ENCODE data around the gene LIN7A.

The LIN7A gene, protein sequence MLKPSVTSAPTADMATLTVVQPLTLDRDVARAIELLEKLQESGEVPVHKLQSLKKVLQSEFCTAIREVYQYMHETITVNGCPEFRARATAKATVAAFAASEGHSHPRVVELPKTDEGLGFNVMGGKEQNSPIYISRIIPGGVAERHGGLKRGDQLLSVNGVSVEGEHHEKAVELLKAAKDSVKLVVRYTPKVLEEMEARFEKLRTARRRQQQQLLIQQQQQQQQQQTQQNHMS

DNA sequence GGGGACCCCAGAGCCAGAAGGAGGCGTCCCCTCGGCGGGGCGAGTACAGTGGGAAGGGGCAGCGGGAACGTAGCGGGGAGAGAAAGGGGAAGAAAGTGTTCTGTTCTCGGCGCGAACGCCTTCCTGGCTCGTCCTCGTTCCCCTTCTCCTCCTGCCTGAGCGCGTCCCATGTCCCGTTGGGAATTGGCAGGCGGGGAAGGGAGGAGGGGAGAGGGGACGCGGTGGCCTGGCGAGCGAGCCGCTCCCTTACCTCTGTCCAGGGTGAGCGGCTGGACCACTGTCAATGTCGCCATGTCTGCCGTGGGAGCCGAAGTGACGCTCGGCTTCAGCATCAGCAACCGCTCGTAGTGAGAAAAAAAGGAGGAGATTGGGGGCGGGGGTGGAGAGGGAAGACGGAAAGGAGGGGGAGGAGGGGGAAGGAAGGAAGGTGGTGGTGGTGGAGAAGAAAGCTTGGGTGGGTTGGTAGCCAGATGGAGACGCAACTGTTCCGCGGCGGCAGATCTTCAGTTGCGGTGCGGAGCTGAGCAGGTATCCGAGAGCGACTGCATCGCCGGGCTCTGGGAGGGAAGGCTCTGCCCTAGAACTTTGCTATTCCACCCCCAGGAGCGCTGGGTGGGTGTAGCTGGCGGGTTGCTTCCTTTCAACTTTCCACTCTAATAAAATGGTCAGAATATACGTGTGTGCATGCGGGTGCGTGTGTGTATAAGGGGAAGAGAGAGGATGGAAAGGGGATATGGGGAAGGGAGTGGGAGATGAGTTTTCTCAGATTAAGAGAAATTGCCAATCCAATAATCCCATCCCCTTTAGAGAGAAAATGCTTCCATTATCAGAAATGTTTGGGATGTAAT is at the start of gene LIN7A:
TSS of gene LIN7A (minus strand) at position 544 of the 848 bp plus-strand sequence. CDS start at position 332, 212 bp downstream.
- peak; percentile 45 for DNase-seq

DNA sequence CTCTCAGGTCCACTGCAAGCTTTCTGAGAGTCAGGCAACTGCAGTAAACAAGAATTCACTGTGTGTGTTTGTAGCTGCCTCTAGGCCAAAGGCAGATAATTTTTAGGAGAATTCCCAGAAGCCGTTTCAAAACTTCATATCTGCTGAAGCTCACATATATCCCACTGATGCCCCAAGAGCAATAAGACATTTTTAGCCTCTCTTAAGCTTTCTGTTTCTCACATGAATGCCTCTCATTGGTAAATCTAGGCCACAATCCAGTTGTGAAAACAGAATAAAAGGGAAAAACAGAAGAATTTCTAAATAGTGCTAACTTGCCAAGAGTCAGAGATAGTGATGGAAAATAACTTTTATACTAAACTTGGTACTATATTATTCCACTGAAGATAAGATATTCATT is 48.5 kb upstream of the LIN7A start:
- DNase-seq: no peak

DNA sequence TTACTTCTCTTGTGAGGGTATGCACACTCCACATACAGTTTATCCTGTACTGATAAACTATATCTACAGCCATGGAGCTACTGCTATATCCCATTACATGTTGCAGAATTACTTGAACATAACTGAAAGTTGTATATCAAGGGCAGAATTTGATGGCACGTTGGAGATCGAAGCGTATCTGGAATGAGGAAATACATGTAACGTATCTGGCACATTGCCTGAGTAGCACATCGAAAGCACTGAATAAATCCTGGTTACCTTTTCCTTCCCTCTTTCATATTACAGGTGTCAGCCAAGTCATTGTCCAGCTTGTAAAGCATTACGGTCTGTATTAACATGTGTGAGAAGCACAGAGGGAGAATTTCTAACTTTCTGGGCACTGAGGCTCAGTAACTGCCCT is 42.1 kb upstream of the LIN7A start:
- DNase-seq: no peak

DNA sequence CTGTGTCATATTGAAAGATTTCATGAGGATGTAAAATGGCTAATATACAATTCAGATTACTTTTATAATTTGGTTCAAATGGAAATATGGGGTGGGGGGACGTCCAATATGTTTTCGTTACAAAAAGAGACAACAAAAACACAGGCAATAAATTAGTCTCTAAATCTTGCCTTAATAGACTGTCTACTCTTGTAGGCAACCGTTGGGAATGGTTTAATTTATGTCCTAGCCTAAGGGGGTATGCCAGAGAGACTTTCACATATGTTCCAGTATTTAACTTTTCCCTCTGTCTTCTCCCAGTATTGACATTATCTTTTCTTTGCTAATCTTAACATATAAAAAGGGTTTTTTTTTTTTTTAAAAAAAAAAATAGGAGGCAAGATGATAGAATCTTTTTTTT is 41.5 kb upstream of the LIN7A start:
- no peak for DNase-seq

DNA sequence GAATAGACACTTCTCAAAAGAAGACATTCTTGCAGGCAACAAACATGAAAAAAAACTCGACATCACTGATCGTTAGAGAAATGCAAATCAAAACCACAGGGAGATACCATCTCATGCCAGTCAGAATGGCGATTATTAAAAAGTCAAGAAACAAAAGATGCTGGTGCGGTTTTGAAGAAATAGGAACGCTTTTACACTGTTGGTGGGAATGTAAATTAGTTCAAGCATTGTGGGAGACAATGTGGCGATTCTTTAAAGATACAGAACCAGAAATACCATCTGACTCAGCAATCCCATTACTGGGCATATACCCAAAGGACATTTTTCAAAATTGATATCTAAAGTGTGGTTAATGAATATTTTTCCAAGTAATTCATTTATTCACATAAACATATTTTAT is 39.6 kb upstream of the LIN7A start:
- DNase-seq: no peak

DNA sequence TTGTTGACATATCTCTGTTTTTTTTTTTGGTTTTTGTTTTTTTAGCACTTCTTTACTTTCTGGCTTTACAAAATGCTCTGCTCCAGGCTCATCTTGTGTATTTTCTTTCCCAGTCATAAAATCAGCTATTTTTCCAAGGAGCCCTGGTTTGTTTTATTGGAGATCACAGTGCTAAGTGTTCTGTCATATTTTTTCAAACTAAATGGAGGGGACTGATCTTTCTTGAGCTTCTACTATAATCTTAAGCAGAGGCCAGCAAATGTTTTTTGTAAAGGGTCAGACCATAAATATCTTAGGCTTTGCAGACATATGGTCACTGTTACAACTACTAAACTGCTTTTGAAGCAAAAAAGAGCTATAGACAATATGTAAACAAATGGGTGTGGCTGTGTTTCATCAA is 30.6 kb upstream of the LIN7A start:
- DNase-seq: no peak

DNA sequence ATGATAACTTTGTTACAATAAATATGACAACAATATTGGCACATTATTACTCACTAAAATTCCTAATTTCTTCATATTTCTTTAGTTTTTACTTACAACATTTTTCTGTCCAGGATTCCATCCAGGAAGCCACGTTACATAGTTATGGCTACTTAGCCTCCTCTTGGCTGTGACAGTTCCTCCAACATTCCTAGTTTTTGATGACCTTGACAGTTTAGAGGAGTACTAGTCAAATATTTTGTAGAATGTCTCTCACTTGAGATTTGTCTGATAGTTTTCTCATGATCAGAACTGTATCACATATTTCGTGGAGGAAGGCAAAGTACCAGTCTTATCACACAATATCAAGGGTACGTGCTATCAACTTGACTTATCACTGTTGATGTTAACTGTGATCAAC is 29.8 kb upstream of the LIN7A start:
- DNase-seq: no peak

DNA sequence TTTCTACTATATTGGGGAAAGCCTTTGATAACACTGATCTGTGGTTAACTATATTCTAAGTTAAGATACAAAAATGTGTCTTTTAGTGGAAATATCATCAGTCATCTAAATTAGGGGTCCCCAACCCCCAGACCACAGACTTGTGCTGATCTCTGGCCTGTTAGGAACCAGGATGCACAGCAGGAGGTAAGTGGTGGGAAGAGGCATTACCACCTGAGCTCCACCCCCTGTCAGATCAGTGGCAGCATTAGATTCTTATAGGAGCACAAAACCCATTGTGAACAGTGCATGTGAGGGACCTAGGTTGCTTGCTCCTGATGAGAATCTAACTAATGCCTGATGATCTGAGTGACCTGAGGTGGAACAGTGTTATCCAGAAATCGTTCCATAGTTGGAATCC is 28.3 kb upstream of the LIN7A start:
- no peak for DNase-seq

DNA sequence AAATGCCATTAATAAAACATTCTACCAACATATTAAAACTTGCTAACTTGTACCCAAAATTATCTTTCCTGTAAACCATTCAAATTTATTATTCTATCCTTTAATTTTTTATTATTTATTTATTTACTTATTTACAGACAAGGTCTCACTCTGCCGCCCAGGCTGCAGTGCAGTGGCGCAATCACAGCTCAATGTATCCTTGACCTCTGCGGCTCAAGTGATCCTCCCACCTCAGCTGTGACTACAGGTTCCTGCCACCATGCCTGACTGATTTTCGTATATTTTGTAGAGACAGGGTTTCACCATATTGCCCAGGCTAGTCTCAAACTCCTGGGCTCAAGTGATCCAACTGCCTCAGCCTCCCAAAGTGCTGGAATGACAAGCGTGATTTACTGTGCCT is 20.4 kb upstream of the LIN7A start:
- DNase-seq: no peak

DNA sequence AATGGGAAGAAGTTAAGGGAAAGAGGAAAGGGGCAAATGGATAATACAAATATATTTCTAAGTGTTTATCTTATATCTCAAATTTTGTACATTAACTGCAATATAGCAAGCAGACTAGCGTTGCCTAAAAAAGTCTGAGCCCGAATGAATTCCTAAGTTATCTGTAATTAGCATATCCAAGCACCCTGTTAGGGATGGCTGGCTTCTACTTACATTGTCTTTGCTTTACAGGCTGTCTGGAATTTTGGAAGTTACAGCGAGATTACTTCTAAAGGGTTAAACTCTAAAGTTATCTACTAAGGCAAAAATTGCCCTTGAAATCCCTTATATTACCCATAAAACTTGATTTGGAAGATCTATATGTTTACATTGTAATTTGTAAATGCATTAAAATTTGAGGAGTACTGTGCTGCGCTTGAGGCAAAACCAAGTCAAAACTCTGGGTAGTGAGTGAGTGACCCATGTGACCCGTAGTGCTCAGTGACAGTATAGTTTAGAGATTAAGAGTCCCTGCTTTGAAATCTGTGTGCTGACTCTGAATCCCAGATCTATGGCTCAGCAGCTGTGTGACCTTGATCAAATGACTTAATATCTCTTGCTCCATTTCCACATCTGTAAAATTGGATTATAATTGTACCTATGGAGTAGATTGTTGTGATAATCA is 17.3 kb upstream of the LIN7A start:
- DNase-seq: no peak

DNA sequence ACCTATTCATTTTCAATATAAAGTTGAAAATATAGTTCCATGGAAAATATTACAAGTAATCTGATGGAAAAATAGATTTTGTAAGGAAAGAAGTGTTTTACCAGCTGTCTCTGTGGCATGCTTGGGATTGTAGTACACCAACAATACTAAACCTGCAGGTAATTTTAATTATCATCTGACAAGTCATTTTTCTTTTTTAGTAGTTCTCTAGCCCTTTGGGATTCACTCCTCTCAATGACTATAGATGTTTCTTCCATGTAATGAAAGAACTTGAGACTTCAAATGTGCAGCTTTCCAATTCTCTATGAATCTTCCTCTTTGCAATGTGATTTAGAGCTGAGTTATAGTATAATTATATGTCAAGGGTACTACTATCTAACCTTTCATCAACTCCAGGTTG is 14.7 kb upstream of the LIN7A start:
- no peak for DNase-seq

DNA sequence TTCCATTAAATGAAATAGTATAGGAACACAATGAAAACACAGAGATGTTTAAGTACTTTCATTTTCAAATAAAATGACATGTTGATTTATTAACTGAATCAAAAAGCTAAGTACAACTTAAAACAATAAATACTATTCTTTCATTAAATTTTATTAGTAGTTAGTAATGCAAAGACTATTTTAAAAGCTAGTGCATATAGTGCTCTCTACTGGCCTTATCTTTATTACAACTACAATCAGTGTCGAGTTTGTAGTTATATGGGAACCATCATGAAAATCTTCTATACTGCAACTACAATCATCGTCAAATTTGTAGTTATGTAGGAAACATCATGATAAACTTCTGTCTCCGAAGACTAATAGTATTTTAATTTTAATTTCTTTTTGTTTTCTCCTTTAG is 8.9 kb upstream of the LIN7A start:
- peak; percentile 30 for DNase-seq

DNA sequence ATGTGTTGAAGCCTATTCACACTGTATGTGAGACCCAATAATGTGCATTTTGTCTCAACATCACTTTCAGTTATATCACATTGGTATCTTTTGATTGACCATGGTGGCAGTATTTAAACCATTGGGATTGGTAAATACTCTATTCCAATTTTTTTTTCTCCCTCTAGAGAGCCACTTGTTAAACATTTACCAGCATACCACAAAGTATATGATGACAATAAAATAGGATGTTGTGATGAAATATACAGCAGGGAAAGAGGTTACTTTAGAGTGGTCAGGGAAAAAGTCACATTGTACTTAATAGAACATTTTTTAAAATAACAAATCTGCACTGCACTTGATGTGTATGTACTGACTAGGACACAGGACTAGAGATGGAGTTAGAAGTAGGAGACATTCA is 5.6 kb upstream of the LIN7A start:
- DNase-seq: no peak

DNA sequence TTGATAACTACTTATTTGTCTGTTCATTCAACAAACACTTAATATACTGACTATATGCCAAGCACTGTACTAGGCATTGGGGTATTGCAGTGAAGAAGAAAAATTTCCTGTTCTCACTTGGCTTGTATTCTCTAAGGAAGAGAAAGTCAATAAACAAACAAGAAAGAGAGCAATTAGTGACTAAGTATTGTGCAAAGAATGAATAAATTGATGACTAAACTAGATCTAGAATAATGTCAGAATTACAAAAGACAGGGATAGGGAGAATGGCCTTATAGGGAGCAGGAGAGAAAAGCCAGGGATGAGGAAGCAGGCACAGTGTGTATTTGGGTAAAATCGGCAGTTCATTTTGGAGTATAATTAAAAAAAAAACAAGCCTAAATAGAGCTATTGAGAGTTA is 4.2 kb upstream of the LIN7A start:
- DNase-seq: peak; percentile 67

DNA sequence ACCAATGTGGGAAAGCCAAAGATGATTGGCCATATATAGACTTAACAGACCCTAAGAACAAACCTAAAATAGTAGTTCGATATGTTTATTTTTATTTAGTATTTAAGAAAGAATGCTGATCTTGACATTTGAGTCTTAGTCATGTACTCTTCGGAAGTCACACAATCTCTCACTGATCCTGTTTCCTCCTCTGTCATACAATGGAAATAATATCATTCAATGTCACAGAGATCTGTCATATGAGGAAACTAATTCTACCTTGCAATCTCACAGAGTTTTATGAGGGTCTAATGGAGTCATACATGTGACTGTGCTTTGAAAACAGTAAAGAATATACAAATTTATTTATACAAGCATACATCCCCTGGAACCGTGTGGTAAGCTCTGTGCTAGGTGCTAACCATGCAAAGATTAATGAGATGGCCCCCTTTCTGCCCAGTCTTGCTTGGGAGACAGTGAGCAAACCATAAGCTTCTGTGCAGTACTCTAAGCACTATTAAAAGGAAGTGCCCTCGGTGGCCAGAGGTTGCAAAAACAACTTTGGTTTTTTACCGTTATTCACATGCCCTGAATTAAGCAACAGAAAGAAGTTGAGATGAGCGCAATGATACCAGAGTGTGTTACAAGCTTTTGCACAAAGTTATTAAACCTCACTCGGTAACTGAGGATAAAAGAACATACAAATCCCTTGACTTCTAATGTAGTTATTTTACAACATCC is 1.7 kb upstream of the LIN7A start:
- peak; percentile 37 for DNase-seq

DNA sequence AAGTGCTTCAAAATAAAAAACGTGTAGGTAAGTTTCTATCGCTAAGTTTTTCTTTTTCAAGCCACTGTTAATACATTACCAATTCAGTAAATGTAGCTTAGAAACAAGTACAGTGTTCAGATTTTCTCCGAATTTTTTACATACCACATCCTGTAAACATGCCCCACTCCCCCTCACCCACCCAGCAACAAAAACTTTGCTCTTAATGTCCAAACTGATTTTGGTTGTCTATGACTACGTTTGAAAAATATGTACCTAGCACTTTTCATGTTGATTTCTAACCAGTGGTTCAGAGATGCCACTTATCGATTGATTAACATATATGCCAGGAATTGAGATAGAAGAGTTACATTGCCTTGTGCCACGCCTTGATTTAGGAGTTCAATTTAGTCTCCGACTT is 663 bp upstream of the LIN7A start:
- no peak for DNase-seq

DNA sequence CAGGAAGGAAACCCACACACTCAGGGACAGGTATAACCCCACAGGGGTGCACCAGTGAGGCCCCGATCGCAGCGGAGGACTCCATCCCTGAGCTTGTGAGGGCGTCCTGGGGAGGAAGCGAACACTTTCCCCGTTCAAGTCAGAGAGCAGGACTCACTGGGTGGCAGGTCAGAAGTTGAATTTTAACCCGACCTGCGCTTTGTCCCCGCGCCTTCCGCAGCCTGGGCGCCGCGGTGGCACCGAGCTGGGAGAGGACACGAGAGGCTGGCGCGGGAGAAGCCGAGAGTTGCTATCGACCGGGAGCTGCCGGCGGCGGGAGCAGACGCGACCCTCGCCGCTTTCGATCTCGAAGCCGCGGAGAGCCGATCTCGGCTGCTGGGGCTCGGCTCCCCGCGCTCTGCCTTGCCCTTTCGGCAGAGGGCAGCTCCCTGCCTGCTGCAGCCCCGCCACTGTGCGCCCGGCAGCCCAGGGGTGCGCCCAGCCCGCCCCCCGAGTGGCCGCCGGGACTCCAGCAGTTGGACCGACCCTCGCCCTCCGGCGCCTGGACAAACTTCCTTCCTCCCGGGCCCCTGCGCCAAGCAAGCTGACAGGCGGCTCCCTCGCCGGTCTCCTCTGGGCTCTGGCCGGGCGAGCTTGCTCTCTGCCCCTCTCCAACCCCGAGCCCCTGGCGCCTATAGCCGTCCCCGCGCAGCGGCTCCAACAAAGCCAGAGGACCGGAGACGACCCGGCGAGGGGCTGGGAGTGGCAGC is 918 bp downstream of the LIN7A start:
- peak; percentile 62 for DNase-seq

DNA sequence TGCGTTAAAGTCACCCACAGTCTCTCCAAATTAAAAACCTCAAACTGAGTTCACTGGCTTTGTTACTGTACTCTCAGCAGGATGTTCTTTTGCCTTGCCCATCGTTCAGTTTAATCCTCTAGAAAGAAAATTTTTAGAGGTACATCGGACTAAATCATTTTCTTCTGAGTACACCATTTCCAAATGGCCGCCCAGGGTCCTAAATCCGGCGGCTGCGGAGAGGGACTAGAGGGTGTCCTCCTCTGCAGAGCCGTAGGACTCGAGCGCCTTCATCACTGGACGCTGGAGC is 1.4 kb downstream of the LIN7A start:
- DNase-seq: no peak

DNA sequence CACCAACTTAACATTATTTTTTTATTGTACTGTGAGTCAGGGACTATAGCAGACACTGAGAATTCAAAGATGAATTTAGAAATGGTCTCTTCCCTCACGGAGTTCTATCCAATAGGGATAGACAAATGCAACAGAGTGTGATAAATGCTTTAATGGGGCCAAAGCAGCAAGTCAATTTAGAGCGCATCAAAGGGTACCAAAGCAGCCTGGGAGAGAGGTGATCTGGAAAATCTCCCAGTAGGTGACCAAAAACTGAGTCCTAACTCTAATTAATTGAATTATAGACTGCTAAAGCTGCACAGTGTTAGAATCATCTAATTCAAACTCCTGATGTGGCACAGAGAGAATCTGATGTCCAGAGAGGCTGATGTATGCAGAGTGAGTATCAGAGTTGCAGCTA is 2.6 kb downstream of the LIN7A start:
- no peak for DNase-seq

DNA sequence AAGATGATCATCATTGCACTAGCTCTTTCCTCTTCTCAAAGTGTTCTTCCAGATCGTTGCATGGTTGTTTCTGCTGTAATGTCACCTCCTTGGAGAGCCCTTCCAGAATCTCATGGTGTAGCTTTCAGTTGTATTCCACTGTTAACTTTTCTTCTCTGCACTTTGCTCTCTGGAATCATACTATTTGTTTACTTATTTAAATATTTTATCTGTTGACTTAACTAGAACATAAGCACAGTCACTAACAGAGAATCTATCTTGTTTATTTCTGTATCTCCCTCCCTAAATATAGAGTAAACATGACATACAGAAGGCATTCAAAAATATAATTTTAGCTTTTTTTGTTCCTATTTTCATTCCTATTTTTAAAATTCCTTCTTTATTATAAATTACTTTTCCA is 11.8 kb downstream of the LIN7A start:
- no peak for DNase-seq

DNA sequence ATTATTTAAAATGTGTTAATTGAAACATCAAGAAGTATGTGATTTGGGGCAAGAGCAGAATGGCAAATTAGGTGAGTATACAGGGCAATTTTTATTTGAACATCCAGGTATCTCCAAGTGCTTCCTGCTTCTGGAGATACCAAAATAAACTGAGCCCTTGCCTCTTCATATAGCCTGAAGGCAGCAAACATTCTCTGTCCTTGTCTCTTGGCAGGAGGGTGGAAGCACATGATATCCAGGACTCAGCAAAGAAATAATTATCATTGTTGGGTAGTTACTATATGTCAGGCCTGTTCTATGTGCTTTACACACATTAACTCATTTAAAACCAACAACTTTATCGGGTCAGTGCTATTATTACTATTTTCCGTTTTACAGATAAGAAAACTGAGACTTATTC is 12.5 kb downstream of the LIN7A start:
- DNase-seq: no peak

DNA sequence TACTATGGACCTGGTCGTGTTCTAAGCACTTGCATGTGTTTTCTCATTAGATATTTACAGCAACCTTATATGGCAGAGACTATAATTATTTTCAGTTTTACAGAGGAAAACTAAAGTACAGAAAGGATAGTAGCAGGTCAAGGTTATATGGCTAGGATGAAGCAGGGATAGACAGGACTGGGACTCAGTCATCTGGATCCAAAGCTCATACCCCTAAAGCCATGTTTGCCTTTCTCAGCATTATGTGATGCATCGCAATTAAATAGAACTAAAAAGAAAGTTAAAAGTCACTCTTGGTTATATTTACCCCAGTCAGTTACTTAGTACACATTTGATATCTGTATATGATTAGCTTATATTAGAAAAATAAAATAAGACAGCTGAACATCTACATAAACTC is 13.3 kb downstream of the LIN7A start:
- DNase-seq: no peak

DNA sequence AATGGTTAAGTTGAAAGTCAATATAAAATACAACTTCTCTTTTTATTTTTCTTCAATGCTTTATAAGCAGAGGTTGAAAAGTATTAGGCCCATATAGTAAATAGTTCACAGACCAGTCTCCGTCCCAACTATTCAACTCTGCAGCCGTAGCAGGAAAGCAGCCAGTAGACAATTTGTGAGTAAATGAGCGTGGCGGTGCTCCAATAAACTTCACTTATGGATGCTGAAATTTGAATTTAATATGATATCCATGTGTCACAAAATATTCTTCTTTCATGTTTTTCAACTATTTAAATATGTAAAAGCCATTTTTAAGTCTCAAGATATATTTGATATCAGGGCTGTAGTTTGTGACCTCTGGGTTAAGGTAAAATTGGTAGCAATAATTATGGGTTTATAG is 17.7 kb downstream of the LIN7A start:
- no peak for DNase-seq

Data from HCEC 1CT (cell line).